GM21515 (cell line): Measurements from ENCODE around the gene YJU2.
"Not testable (repeated sequence)": the region's sequence is repeated elsewhere in the genome, so short reads cannot be mapped to it uniquely, and the experiment has no call there.

Source experiments
- ATAC-seq: cut with Tn5 transposase; IDR thresholded peaks from one replicate; pipeline ENCODE4 v1.9.1; 2021; ENCODE audit not compliant: unreplicated experiment

Gene YJU2

DNA sequence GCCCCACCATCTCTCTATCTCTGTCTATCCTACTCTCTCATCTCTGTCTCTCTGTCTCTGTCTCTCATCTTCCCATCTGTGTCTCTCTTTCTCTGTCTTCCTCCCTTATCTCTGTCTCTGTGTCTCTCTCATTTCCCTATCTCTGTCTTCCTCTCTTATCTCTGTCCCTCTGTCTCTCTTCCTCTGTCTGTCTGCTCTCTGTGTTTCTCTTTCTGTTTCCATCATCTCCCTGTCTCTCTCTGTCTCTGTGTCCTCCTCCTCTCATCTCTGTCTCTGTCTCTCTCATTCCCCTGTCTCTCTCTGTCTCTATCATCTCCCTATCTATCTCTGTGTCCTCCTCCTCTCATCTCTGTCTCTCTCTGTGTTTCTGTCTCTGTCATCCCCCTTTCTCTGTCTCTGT is 19.1 kb upstream of the YJU2 start:
- no peak for ATAC-seq

DNA sequence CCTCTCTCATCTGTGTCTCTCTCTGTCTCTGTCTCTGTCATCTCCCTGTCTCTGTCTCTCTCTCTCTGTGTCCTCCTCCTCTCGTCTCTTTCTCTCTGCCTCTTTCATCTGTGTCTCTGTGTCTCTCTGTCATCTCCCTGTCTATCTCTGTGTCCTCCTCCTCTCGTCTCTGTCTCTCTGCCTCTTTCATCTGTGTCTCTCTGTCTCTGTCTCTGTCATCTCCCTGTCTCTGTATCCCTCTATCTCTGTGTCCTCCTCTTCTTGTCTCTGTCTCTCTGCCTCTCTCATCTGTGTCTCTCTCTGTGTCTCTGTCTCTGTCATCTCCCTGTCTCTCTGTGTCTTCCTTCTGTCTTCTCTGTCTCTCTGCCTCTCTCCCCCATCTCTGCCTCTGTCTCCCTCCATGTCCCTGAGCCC is 18.1 kb upstream of the YJU2 start:
- ATAC-seq: no peak

DNA sequence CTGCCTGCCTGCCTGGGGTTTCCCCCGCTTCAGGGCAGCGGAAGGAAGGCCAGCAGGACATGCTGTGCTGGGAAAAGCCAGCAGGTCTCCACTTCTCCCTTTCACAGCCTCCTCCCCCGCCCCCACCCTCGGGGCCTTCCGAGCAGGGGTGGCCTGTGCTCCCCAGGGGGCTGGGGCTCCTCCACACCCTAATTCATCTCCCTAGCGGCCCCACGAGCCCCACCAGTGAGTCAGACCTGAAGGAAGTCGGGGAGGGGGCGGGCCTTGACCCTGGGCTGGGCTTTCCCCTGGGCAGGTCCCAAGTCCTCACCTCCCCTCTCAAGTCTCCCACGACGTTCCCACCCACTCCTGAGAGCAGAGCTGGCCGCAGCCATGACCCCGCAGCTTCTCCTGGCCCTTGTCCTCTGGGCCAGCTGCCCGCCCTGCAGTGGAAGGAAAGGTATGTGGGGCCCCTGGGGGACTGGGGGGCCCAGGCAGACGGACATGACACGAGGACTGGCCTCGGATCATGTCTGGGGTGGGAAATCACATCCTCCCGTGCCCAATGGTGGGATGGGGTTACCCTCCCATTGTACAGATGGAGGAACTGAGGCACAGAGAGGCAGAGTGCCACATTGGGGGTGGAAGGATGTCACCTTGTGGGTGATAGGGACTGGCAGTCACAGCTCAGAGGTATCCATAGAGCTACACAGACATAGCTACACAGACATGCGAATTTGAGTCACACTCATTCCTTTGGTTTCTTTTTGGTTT is 17.5 kb upstream of the YJU2 start, which contains the start of gene EBI3:
Gene EBI3 (plus strand): TSS at position 345 of the 753 bp plus-strand sequence. CDS start 28 bp downstream, at position 373.
- peak; percentile 60 for ATAC-seq

DNA sequence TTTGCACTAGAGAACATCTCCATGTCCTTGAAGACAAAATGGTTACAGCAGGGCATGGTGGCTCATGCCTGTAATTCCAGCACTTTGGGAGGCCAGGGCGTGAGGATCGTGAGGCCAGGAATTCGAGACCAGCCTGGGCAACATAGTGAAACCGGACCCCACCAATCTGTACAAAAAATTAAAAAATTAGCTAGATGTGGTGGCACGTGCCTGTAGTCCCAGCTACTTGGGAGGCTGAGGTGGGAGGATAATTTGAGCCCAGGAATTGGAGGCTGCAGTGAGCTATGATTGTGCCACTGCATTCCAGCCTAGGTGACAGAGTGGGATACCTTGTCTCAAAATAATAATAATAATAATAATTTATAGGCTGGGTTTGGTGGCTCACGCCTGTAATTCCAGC is 16.6 kb upstream of the YJU2 start:
- ATAC-seq: not testable (repeated sequence)

DNA sequence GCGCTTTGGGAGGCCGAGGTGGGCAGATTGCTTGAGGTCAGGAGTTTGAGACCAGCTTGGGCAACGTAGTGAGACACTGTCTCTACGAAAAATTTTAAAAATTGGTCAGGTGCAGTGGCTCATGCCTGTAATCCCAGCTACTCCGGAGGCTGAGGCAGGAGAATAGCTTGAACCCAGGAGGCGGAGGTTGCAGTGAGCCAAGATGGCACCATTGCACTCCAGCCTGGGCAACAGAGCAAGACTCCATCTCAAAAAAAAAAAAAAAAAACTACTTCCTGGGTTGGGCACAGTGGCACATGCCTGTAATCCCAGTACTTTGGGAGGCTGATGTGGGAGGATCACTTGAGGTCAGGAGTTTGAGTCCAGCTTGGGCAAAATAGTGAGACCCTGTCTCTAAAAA is 15.4 kb upstream of the YJU2 start:
- ATAC-seq: not testable (repeated sequence)

DNA sequence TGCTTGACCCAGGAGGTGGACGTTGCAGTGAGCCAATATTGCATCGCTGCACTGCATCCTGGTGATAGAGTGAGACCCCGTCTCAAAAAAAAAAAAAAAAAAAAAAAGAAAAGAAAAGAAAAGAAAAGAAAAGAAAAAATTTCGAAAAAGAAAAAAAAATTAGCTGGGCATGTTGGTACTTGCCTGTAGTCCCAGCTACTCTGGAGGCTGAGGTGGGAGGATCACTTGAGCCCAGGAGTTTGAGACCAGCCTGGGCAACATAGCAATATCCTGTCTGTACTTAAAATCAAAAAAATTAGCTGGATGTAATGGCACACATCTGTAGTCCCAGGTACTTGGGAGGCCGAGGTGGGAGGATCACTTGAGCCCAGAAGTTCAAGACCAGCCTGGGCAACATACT is 14.7 kb upstream of the YJU2 start:
- ATAC-seq: not testable (repeated sequence)

DNA sequence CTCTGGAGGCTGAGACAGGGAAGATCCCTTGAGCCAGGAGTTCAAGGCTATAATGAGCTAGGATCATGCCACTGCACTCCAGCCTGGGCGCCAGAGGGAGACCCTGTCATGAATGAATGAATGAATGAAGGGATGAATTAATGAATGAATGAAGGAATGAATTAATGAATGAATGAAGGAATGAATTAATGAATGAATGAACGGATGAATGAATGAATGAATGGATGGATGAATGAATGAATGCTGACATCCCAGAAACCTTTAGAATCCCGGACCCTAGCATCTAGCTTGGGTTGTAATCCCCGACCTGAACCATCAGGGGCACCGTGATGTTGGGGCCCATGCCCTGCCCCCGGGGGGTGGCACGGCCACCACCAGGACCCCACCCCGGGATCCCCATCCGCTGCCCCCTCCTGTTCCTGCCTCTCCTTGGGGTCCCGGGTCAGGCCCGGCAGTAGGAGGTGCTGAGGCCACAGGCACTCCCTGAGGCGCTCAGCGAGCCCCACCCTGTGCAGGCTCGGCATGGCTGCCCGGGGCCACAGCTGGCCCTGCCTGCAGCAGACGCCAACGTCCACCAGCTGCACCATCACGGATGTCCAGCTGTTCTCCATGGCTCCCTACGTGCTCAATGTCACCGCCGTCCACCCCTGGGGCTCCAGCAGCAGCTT is 14.1 kb upstream of the YJU2 start:
- no peak for ATAC-seq

DNA sequence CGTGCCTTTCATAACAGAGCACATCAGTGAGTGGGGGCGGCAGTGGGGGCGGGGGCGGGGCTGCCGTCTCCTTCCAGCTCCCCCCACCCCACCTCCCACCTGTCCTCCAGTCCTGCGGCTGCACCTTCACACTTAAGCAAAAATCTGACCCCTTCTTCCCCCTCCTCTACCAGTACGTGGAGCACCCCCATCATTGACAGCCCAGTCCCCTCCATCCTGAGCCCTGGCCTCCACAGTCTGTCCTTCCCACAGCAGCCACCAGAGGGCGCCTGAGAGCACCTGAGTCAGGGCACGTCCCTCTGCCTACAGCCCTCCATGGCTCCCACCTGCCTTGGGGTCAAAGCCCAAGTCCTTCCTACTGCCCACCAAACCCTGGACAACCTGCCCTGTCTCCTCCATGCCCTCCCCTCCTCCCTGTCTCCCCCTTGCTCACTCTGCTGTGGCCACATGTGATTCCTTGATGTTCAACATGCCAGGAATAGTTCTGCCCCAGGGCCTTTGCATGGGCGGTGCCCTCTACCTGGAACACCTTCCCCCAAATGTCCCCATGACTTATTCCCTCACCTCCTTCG is 13.5 kb upstream of the YJU2 start:
- no peak for ATAC-seq

DNA sequence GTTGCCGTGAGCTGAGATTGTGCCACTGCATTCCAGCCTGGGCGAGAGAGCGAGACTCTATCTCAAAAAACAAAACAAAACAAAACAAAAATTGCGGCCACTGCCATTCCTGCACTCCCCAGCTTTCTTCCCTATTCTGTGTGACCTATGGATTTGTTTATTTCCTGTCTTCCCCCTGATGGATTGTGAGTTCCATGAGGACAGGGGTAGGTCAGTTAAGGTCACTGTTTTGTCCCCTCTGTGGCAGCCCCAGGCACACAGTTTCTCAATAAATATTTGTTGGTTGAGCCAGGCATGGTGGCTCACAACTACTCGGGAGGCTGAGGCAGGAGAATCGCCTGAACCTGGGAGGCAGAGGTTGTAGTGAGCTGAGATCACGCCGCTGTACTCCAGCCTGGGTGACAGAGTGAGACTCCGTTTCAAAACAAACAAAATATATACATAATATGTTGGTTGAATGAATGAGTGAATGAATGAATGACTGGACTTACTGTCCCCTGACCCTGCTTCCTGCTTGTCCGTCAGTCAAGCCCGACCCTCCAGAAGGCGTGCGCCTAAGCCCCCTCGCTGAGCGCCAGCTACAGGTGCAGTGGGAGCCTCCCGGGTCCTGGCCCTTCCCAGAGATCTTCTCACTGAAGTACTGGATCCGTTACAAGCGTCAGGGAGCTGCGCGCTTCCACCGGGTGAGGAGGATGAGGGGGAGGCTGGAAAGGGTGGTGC is 12.6 kb upstream of the YJU2 start:
- ATAC-seq: no peak

DNA sequence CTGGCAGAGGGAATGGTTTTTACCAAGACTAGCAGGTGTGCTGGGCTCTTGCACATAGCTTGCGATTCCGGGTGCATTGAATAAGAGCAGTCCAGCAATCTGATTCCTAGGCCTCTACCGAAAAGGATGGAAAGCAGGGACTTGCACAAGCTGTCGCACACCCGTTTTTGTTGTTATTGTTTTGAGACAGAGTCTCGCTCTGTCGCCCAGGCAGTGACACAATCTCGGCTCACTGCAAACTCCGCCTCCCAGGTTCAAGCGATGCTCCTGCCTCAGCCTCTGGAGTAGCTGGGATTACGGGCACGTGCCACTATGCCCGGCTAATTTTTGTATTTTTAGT is 12.0 kb upstream of the YJU2 start:
- ATAC-seq: no peak

DNA sequence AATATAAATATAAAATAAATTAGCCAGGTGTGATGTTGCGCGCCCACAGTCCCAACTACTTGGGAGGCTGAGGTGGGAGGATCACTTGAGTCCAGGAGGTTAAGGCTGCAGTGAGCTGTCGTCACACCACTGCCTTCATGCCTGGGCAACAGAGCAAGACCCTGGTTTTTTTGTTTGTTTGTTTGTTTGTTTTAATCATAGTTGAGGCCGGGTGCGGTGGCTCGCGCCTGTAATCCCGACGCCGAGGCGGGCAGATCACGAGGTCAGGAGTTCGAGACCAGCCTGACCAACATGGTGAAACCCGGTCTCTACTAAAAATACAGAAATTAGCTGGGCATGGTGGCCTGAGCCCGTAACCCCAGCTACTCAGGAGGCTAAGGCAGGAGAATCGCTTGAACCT is 9.4 kb upstream of the YJU2 start:
- ATAC-seq: not testable (repeated sequence)

DNA sequence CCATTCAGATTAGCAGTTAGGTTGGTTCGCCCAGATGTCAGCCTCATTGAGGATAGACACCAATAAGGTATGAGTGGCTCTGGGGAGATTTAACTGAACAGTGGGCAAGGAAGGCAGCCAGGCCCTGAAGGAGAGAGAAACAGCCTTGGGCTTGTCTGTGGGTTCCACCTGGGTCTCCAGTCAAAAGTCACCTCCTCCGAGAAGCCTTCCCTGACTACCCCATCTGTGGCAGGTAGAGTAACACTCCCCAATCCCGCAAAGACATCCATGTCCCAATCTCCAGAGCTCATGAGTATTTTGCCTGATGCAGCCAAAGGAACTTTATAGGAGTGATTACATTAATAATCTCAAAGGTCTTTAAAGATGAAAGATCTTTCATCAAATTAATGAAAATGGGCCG is 8.0 kb upstream of the YJU2 start:
- ATAC-seq: no peak

DNA sequence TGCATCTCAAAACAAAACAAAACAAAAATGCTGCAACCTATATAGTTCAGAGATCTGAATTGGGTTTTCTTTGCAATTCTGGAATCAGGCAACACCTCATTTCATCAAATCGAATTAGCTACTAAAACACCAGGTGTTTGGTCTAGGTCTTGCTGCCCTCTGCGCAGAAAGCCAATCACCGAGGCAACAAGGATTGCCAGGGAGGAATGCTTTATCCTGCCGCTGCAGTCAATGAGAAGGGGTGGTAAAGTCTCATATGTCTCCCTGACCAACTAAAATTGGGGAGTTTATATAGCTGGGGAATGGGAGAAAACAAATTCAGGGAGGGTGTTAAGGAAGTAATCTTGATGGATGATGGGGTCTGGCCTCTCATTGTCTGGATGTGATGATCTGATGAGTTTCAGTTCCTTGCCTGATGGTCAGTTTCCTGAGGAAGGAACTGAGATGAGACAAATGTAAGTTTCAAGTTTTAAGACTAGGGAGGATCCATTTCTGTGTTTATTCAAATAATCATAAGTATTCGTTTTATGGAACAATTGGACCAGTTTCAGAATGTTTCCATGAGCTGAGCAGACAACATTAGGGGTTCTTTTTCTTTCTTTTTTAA is 5.0 kb upstream of the YJU2 start:
- no peak for ATAC-seq

DNA sequence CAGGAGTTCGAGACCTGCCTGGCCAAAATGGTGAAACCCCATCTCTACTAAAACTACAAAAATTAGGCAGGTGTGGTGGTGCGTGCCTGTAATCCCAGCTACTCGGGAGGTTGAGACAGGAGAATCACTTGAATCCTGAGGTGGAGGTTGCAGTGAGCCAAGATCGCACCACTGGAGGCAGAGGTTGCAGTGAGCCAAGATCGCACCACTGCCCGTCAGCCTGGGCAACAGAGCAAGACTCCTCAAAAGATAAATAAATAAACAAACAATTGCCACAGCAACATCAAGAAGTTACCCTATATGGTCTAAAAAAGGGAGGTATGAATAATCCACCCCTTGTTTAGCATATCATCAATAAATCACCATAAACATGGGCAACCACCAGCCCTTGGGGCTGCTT is 942 bp upstream of the YJU2 start:
- ATAC-seq: not testable (repeated sequence)

DNA sequence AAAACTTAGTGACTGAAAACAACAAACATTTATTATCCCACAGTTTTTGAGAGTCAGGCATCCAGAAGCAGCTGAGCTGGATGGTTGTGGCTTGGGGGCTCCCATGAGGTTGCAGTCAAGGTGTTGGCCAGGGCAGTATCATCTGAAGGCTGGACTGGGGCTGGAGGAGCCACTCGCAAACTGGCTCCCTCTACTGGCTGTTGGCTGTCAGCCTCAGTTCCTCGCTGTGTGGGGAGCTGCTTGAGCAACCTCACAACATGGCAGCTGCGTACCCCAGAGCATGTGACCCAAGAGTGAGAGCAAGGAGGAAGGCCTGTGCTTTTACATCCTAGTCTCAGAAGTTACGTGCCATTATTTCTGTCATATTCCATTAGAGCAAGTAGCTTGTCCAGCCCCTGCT is 9.7 kb downstream of the YJU2 start:
- ATAC-seq: no peak

DNA sequence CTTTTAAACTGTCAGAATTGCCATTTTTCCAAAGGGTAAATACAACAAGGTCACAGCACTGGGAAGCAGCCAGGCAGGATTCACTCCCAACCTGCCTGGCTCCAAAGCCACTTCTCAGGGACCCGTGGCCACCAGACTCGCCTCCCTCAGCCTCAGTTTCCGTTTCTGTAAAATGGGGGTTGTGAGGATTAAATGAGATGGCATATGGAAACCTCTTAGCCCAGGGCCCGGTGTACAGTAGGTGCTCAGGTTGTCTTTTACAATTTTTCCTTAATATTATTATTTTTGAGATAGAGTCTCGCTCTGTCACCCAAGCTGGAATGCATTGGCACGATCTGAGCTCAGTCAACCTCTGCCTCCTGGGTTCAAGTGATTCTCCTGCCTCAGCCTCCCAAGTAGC is 10.1 kb downstream of the YJU2 start:
- ATAC-seq: no peak

DNA sequence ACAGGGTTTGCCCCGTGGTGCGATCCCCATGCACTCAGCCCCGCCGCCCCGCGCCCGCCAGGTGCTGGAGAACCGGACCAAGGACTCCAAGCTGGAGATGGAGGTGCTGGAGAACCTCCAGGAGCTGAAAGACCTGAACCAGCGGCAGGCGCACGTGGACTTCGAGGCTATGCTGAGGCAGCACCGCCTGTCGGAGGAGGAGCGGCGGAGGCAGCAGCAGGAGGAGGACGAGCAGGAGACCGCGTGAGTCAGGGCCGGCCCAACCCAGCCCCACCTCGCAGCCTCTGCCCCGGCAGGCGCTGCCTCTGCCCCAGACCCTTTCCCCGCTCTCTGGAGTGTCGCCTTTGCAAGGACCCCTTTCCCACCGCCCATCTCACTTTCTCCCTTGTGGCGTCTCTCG is 11.3 kb downstream of the YJU2 start:
- no peak for ATAC-seq

DNA sequence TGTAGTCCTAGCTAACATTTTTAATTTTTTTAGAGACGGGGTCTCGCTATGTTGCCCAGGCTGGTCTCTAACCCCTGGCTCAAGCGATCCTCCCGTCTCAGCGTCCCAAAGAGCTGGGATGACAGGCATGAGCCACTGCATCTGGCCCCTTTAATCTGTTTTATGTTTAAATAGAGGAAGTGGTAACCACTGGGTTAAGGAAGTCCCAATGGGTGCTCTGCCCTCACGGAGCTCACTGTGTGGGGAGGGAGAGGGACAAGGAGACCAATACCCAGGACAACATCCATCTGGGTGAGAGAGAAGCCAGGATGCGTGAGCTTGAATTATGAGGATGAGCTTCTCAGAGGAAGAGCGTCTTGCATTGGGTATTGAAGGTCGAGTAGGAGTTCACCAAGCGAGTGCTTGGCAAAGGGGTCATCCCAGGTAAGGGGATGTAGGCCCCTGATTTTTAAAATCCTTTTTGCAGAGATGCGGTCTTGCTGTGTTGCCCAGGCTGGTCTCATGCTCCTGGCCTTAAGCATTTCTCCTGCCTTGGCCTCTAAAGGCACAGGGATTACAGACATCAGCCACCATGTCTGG is 13.8 kb downstream of the YJU2 start:
- no peak for ATAC-seq

DNA sequence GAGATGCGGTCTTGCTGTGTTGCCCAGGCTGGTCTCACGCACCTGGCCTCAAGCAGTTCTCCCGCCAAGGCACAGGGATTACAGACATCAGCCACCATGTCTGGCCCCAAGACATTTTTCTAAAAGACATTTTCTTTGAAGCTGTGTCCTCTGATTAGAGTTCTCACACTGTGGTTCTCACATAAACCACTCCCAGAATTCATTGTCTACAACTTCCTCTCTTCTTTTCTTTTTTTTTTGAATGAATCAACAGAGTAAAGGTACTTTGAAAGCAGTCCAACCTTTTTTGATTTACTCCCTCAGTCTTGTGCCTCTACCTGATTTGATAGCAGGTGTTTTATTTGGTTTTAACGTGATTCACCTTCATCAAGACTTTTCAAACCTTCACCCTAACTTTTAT is 17.9 kb downstream of the YJU2 start:
- no peak for ATAC-seq

DNA sequence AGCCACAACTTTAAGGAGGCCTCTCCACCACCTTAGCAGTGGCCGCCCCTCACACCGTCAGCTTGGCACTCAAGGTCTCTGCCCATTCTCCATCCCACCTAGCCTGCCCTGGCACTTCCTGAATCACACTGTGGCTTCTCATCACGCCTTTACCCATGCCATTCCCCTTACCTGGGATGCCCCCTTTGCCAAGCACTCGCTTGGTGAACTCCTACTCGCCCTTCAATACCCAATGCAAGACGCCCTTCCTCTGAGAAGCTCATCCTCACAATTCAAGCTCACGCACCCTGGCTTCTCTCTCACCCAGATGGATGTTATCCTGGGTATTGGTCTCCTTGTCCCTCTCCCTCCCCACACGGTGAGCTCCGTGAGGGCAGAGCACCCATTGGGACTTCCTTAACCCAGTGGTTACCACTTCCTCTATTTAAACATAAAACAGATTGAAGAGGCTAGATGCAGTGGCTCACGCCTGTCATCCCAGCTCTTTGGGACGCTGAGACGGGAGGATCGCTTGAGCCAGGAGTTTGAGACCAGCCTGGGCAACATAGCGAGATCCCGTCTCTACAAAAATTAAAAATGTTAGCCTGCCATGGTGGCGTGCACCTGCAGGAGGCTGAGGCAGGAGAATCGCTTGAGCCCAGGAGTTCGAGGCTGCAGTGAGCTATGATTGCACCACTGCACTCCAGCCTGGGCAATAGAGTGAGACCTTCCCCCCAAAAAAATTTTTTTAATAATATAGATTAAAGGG is 19.5 kb downstream of the YJU2 start:
- ATAC-seq: no peak
